ENCODE data around the gene C1QTNF5.

The C1QTNF5 gene

DNA sequence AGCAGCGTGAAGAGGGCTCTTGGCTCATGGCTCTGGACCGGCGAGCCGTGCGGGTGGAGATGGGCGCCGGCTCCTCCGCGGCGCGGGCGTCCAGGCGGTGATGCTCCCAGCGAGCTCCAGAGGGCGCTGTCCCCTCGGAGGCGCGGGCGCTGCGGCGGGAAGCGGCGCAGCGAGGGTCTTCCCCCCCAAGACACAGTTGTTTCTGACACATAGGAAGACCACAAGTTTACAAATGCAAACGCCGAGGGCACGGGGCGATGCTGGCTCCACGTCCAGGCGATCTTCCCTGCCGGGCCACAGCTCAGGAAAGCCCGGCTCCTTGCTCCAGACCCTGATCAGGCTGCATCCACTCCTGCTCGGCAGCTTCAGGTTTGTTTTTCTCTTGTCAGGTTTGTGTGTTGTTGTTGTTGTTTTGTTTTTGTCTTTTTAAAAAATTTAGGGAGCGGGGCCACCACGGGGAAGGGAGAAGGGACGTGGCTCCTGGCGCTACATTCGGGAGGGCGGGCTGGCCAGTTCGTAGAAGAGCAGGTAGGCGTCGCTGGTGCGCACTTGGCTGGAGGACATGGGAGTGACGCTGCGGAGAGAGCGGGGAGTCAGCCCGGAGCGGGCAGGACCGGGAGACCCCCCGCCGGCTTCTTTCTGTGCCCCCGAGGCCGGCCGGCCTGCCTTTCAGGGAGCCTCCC lies 15.8 kb upstream of the C1QTNF5 start:
- no peak for DNase-seq

DNA sequence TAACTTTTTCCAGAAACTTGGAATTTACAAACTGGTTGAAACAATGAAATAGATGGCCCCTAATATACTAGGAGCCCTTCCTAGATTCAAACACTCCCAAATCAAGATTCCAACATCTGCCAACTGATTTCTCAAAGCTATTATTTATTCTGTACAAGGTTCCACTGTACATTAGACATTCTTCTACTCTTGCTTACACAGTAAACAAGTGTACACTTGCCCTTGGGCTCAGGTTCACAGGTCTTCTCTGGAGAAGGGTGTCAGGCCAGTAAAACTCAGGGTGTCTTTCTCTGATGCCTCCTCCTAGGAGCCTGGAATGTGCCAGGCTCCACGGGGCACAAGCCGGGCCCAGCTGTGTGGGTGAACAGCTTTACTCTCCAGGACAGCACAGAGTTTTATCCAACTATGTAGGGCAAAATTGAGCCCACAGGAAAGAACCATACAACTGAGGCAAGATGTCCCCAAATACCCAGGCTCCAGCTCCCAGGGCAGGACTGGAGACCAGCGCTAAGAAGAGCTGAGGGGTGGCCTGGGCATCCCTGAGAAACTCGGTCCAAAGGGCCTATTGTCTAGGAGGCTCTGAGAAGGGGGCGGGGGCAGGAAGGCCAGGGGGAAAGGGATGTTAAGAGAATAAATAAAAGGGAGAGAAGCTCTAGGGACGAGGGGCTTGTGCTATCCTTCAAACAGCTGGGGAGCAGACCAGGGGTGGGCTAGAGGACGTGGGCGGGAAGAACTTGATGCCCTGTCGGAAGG lies 14.6 kb upstream of the C1QTNF5 start:
- no peak for DNase-seq

DNA sequence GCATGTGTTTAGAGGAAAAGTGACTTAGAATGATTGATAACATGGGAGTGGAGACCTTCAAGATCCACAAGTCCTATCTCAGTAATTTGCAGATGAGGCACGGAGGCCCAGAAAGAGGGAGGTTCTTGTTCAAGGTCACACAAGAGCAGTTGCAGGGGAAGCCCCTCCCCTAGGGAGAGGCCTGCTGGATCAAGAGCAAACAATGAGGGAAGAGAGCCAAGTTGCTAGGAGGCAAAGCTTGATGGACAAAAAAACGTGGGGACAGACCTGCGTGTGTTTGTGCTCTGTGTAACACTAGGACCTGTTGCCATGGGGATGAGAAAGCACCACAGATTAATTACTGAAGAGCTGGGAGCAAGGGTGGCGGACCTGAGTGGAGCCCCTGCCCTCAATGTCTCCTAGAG lies 12.2 kb upstream of the C1QTNF5 start:
- DNase-seq, result no peak

- DNase-seq, result no peak
Observed at GRCh38 chr11:119351232-119351631, 10.5 kb upstream of the C1QTNF5 start.

DNA sequence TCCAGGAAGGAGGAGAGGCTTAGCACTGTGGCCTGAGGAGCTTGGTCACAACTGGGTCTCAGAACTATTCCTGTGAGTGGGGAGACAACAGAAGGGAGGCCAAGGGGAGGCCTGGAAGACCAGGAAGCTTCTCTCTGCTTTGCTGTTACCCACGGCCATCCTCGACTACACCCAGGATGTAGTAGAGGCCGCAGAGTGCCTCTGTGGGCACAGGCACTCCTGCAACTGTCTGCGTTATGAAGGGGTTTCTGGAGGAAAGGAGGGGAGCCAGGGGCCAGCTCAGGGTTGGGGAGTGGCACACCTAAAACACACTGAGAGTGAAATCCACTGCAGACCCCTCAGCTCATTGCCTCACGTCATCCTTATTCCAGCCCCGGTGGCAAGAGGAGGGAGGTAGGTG lies 9.6 kb upstream of the C1QTNF5 start:
- DNase-seq, result no peak

- no peak for DNase-seq
Observed at GRCh38 chr11:119347940-119348605, 7.4 kb upstream of the C1QTNF5 start.

DNA sequence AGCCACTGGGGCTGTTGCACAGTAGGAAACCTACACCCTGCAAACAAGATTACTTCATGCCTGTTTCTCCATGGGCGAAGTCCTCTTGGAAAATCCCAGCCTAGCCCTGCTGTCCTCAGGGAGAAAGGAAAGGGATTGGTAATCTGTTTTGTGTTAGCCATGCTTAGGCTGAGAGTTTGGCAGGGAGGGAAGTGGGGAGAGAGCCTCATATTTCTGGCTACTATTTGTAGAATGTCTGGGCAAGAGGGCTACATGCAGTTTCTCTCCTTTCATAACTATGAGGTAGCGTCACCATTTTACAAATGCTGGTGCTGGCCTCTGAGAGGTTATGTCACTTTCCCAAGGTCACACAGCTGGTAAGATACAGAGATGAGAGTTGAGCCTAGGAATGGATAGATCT lies 6.6 kb upstream of the C1QTNF5 start:
- no peak for DNase-seq

DNA sequence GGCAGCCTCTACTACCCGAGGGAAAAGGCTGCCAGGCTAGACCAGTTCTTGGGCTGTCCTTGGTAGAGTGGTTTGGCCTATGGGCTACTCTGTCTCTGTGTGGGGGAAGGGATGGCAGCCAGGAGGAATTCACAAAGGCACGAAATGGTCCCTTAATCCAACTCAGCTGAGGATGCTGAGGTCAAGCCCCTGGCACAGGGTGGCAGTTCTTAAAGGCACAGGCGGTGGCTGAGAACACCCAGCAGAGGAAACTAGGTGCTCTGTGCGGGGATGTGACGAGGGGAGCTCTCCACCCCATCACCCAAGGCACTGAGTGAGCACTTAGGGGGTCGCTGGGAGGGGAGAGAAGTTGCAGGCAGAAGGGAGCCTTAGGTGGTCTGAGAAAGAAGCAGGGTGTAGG lies 5.9 kb upstream of the C1QTNF5 start, which contains the start of gene MFRP:
MFRP (minus strand) TSS at position 101 of the 400 bp plus-strand sequence. CDS start 192 bp downstream, outside the sequence.
- DNase-seq, result no peak

- DNase-seq, result no peak
Observed at GRCh38 chr11:119345685-119346084, 5.0 kb upstream of the C1QTNF5 start.

GRCh38 chr11:119344291-119345010 lies 3.8 kb upstream of the C1QTNF5 start:
- no peak for DNase-seq

DNA sequence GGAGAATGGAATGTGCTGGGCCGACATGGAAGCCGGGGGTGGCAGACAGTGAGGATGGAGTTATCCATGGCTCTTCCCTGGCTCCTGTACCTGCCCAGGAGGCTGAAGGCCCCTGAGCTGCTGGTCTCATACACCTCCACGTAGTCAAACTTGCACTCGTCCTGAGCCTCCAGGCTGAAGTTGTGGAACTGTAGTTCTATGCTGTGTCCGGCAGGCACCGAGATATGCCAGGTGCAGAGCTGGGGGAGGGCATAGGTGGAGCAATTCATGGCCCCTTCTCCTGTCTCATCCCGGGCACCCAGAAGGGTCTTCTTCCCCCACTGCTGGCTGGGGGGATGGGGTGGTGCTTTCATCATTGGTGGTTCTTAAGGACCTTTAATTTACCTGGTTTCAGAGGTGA lies 3.0 kb upstream of the C1QTNF5 start:
- no peak for DNase-seq

DNA sequence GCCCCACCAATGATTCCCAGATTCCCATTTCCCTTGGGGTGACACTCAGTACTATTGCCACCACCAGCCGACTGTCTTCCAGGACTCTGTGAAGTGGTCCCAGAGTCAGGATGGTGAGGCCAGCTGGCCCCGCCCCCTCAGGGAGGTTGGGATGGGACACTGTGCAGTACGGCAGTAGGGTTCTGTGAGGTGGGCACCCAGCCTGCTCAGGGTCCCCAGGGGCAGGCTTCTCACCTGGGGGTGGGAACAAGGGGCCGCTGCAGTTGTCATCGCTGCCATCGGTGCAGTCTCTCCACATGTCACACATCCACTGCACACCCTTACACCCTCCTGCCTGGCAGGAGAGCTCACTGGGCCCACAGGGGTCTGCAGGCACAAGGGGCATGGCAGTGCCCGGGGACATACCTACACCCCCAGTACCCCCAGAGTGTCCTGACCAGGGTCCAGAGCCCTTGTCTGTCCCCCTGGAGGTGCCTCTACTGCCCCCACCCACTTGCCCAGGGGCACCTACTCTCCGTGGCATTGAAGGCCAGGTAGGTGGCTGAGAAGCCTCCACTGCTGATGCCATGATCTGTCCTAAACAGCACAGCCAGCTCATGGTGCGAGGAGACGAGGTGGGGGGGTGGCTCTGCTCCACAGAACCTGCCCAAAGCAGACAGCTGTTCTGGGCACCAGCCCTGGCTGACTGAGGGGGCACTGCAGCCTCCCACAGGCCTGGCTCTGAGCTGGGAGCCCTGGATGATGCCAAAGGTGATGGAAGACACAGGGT lies 1.9 kb upstream of the C1QTNF5 start:
- no peak for DNase-seq

GRCh38 chr11:119342023-119342300 lies 1.3 kb upstream of the C1QTNF5 start:
- DNase-seq, result no peak

- no peak for DNase-seq
Observed at GRCh38 chr11:119341222-119342022, 739 bp upstream of the C1QTNF5 start.

- DNase-seq, result peak in 1 of 2 experiments; percentile 30
Observed at GRCh38 chr11:119339589-119340334, 921 bp downstream of the C1QTNF5 start.

- DNase-seq, result no peak
Observed at GRCh38 chr11:119338965-119339588, 1.6 kb downstream of the C1QTNF5 start.

DNA sequence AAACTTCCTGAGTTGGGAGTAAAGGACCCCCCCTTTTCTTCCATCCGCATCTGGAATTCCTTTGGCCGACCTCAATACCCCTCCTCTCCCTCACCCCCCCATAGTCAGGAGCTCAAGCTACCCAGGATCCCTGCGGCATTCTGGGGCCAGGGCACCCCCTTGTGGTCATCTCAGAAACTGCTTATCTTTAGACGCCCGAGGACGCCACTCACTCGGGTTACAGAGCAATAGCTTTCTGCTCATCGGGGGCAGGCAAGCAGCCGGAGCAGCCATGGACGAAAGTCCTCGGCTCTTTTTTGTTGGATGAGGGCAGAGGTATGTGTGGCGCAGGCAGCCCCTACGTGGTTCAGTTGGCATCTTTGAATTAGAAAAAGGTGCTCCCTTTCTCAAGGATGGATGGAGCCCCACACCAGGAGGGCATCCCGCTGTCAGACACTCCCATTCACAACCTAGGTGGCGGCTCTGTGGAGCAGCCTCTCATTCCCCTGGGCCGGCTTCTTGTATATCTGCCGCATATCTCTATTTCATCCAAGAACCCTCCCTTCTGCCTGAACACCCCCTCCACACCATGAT lies 2.3 kb downstream of the C1QTNF5 start:
- DNase-seq, result peak in 1 of 2 experiments; percentile 73

- no peak for DNase-seq
Observed at GRCh38 chr11:119337581-119338317, 2.9 kb downstream of the C1QTNF5 start.

GRCh38 chr11:119336744-119337469 lies 3.8 kb downstream of the C1QTNF5 start:
- DNase-seq, result no peak
